HepG2 (cell line): ENCODE data around the gene THRA. TPM values are rescaled to one million over a fixed set of nuclear protein-coding genes. Genes with fewer than 3 reads are reported as not detected.

Source experiments
- BATF2 ChIP-seq: sonication (generic); formaldehyde crosslinking; IDR thresholded peaks from 2 replicates; pipeline ENCODE4 v1.8.0; 2022; ENCODE audit warnings: mild to moderate bottlenecking, missing genetic modification reagents, moderate library complexity
- E2F5 ChIP-seq: sonication (generic); formaldehyde crosslinking; conservative IDR thresholded peaks from 2 replicates; pipeline ENCODE4 v1.4.0; 2020; ENCODE audit warnings: missing genetic modification reagents
- HMGXB3 ChIP-seq: sonication (generic); formaldehyde crosslinking; IDR thresholded peaks from 2 replicates; pipeline ENCODE4 v1.4.0; 2020; ENCODE audit warnings: missing genetic modification reagents, borderline replicate concordance
- HMGXB4 ChIP-seq, 2 experiments: sonication (generic) in 1 of 2; formaldehyde crosslinking in 1 of 2; IDR thresholded peaks; 2 replicates each; pipeline versions ENCODE4 v1.4.0 to v1.6.1; 2018 to 2020; ENCODE audit warnings: missing genetic modification reagents in 2 of 2, borderline replicate concordance in 1 of 2, low read depth in 1 of 2, mild to moderate bottlenecking in 1 of 2, missing biosample characterization in 1 of 2
- MAFF ChIP-seq: IDR thresholded peaks from 2 replicates; pipeline ENCODE4 v1.6.1; 2011; ENCODE audit warnings: low read depth, low read length, improper control_type of control experiment
- MAZ ChIP-seq, 2 experiments: sonication (generic) in 1 of 2; formaldehyde crosslinking in 1 of 2; IDR thresholded peaks; 2 replicates each; pipeline versions ENCODE4 v1.5.0 to v1.6.1; 2012 to 2020; ENCODE audit warnings: low read depth in 2 of 2, mild to moderate bottlenecking in 2 of 2, borderline replicate concordance in 1 of 2, improper control_type of control experiment in 1 of 2, low read length in 1 of 2, missing genetic modification reagents in 1 of 2, moderate library complexity in 1 of 2
- MXD4 ChIP-seq: IDR thresholded peaks from 2 replicates; pipeline ENCODE4 v1.6.1; 2016; ENCODE audit warnings: mild to moderate bottlenecking, missing biosample characterization, missing genetic modification reagents
- MZF1 ChIP-seq: sonication (generic); formaldehyde crosslinking; IDR thresholded peaks from 2 replicates; pipeline ENCODE4 v1.8.1; 2023; ENCODE audit warnings: mild to moderate bottlenecking, missing genetic modification reagents, borderline replicate concordance
- NCOA5 ChIP-seq: sonication (generic); formaldehyde crosslinking; IDR thresholded peaks from 2 replicates; pipeline ENCODE4 v1.4.0; 2020; ENCODE audit warnings: missing genetic modification reagents
- NFYB ChIP-seq: sonication (generic); formaldehyde crosslinking; IDR thresholded peaks from 2 replicates; pipeline ENCODE4 v1.4.0; 2020; ENCODE audit warnings: missing genetic modification reagents
- SOX6 ChIP-seq, 2 experiments: fragments of 450-650 bp in 1 of 2; sonication (generic) in 1 of 2; formaldehyde crosslinking in 1 of 2; IDR thresholded peaks; 2 replicates each; pipeline versions ENCODE4 v1.4.0 to v1.6.1; 2017 to 2020; ENCODE audit warnings: antibody characterized with exemption in 1 of 2, mild to moderate bottlenecking in 1 of 2, missing genetic modification reagents in 1 of 2
- ZFP82 ChIP-seq: sonication (generic); formaldehyde crosslinking; IDR thresholded peaks from 2 replicates; pipeline ENCODE4 v1.5.1; 2020; ENCODE audit warnings: mild to moderate bottlenecking, missing genetic modification reagents, borderline replicate concordance
- ZMAT3 ChIP-seq: sonication (generic); formaldehyde crosslinking; conservative IDR thresholded peaks from 2 replicates; pipeline ENCODE4 v1.7.0; 2021; ENCODE audit warnings: missing genetic modification reagents
- ZNF17 ChIP-seq: sonication (generic); formaldehyde crosslinking; IDR thresholded peaks from 2 replicates; pipeline ENCODE4 v1.5.0; 2020; ENCODE audit warnings: mild to moderate bottlenecking, missing genetic modification reagents
- ZNF576 ChIP-seq: sonication (generic); formaldehyde crosslinking; IDR thresholded peaks from 2 replicates; pipeline ENCODE4 v1.4.0; 2020; ENCODE audit warnings: mild to moderate bottlenecking, missing genetic modification reagents
- ZNF589 ChIP-seq: sonication (generic); formaldehyde crosslinking; conservative IDR thresholded peaks from 2 replicates; pipeline ENCODE4 v1.8.0; 2022; ENCODE audit warnings: mild to moderate bottlenecking, moderate library complexity, missing genetic modification reagents
- ZNF792 ChIP-seq: IDR thresholded peaks from 2 replicates; pipeline ENCODE4 v1.6.1; 2016
- ZSCAN5A ChIP-seq: sonication (generic); formaldehyde crosslinking; IDR thresholded peaks from 2 replicates; pipeline ENCODE4 v1.8.0; 2022; ENCODE audit warnings: mild to moderate bottlenecking, missing genetic modification reagents, borderline replicate concordance
- polyA plus RNA-seq, 8 experiments: library from polyadenylated mRNA; depleted of rRNA in 3 of 8; stranded (reverse) in 7 of 8; unstranded in 1 of 8; fragments of >200 nt; fragmentation: Illumina TruSeq in 4 of 8; extraction: Trizol in 4 of 8; gene quantifications; 2 replicates each; pipeline versions ENCODE4 v1.2.1 to v1.2.3, GENCODE V29; 2011 to 2016; ENCODE audit warnings: low read depth in 4 of 8, missing spikeins in 1 of 8, mixed read lengths in 1 of 8; ENCODE audit not compliant: insufficient read depth in 1 of 8
- total RNA-seq, 5 experiments: library from RNA; depleted of rRNA; stranded (reverse); fragments of >200 nt; fragmentation: Illumina TruSeq; extraction: Trizol; gene quantifications; 2 replicates each; pipeline ENCODE4 v1.2.3, GENCODE V29; 2016; ENCODE audit warnings: low read depth in 1 of 5

The THRA gene
- total and polyA plus RNA-seq, 2 of the 13 experiments (the other 11 are each of a cell fraction or from before 2014, with no cell fraction given) = 8.0 to 9.9 TPM

GRCh38 chr17:40075201-40075941 lies 12.6 kb downstream of the THRA start (continued):
- peak; percentile 82 to 89; a peak in 3 of 4 replicates for TF ChIP-seq HMGXB4 (CRISPR knock-in tag; IDR thresholded peaks at IDR 0.05; ENCODE audit: borderline replicate concordance in 1 of 2, low read depth in 1 of 2)
- 0 out of 2 replicates have a peak, but pooled peaks have one; percentile 64 for TF ChIP-seq MAZ (IDR thresholded peaks at IDR 0.05; ENCODE audit: borderline replicate concordance, low read depth, low read length)
- TF ChIP-seq MAZ (CRISPR knock-in tag; IDR thresholded peaks at IDR 0.05; ENCODE audit: low read depth) = peak; percentile 80
- TF ChIP-seq MXD4 (CRISPR knock-in tag) = no peak
- TF ChIP-seq BATF2 (CRISPR knock-in tag) = no peak
- no peak for TF ChIP-seq E2F5
- no peak for TF ChIP-seq ZNF576 (CRISPR knock-in tag)
- no peak for TF ChIP-seq MAFF
- no peak for TF ChIP-seq ZNF17 (CRISPR knock-in tag)
- TF ChIP-seq SOX6 (IDR thresholded peaks at IDR 0.05) = no peak
- TF ChIP-seq SOX6 (CRISPR knock-in tag; IDR thresholded peaks at IDR 0.05) = peak; percentile 59; the same call in 1 of the 2 replicates
- no peak for TF ChIP-seq ZMAT3
- TF ChIP-seq ZFP82 (CRISPR knock-in tag) = no peak
- peak; percentile 65; the same call in 1 of the 2 replicates for TF ChIP-seq HMGXB3 (CRISPR knock-in tag)
- peak; percentile 30; the same call in 1 of the 2 replicates for TF ChIP-seq ZNF792 (CRISPR knock-in tag)
- no peak for TF ChIP-seq ZSCAN5A (CRISPR knock-in tag)
- no peak for TF ChIP-seq MZF1 (CRISPR knock-in tag)
- no peak for TF ChIP-seq NFYB (CRISPR knock-in tag)
- no peak for TF ChIP-seq NCOA5
- no peak for TF ChIP-seq ZNF589
